HG02840 (cell line): ENCODE measurements around the gene RAP1A.
"Not testable (repeated sequence)": the region's sequence is repeated elsewhere in the genome, so short reads cannot be mapped to it uniquely, and the experiment has no call there.

Experiments used
- ATAC-seq: cut with Tn5 transposase; IDR thresholded peaks from one replicate; pipeline ENCODE4 v1.9.1; 2021; ENCODE audit warnings: mild to moderate bottlenecking, moderate library complexity, moderate number of reproducible peaks; ENCODE audit not compliant: unreplicated experiment, low FRiP score

Gene RAP1A

DNA sequence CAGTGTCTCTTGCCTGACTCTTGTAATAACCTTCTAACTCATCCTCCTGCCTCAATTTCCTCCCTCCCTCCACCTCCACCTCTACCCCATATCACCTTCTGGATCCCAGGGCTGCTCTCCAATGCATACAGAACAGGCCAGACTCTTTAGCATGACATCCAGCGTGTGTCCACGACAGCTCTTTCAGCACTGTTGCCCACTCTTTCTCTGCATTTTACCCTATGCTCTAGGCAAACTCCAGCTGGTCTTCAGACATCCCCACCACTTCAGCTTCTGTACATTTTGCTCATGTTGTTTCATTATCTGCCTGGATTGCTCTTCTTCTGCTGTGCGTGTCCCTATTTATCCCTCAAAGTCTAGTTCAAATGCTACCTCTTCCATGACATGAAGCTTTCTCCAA is 114.8 kb downstream of the RAP1A start:
- ATAC-seq, result no peak

DNA sequence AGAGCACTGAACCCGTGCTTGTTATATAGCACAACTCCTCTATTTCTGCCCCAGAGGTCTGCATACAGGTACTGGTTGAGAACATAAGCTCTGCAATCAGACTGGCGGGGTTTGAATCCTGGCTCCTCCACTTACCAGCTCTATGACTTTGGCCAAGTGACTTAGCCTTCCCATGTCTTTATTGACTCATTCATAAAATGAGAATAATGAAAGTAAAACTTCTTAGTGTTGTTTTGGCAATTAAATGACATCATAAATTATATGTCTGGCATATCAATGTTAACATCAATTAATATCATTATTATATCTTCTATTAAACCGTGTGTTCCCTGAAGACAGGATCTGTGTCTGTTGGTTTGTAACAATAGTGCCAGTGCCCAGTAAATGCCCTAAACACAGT is 115.3 kb downstream of the RAP1A start:
- ATAC-seq, result no peak

DNA sequence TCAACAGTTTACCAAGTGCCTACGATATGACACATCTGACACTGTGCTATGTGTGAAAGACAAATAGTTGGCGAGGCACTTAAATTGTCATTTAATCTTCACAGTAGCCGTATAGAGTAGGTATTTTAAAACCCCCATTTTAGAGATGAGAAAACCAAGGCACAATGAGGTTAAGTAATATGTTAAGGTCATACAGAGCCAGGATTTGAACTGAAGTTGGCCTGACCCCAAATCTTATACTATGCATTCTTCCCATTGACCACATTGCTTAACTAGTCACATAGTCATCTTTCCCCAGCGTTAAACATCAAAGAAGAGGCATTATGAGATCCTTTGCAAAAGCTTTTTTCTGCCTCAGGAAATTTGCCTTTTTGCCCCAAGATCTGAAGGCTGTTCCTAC is 115.7 kb downstream of the RAP1A start:
- no peak for ATAC-seq

DNA sequence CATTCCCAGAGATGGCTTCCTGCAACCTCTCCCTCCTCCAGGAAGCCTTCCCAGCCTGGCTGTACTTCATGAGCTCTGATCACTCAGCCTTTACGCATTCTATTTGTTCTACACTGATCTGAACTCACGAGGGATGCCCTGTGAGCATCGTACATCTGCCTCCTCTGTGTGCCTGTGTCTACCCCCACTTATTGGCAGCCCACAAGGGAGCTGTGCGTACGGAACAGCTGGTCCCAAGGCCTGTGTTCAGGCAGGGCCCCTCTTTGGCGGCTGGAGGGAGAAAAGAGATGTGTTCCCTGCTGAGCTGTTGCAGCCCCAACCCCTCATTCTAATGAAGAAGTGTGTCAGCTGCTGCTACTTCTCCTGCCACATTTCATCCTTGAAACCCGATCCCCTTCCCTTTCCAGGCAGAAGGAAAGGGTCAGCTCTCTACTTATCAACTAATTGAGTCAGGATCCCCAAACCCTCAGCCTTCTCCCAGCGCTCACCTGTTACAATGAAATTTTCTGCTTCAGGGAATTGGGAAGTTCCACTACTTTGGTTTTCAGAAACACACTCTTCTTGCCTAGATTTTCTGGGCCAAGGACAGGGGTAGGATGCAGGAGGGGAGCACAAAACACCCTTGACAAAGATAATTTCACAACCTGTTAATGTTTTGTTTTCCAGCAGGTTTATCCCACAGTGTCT is 116.4 kb downstream of the RAP1A start:
- no peak for ATAC-seq

DNA sequence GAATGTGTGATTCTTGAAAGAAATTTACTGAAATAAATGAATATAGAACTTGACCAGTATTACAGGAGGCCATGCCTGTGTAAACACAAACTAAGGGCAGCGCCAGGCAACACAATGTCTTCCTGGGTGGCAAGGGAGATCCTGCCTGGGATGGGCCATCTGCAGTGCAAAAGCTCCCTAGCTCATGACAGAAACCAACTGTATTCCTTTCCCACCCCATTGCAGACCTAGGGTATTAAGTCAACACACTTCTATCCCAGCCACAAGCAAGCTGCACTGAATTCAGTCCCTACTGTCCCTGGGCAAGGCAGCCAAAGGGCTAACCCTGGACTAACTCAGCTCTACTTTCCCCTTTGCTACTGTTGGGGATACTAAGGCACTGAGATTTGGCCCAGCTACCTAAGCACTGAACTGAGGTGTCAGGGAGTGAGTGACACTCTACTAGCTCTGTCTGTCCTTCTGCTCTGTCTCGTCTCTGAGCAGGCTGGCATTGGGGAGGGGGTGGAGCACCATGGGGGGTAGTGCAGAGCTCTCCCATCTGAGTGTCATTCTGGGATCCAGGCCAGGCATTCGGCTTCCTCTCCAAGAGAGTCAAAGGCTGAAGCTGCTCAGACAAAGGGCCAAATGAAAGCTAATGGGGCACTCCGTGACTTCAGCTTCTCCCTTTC is 117.1 kb downstream of the RAP1A start:
- no peak for ATAC-seq

DNA sequence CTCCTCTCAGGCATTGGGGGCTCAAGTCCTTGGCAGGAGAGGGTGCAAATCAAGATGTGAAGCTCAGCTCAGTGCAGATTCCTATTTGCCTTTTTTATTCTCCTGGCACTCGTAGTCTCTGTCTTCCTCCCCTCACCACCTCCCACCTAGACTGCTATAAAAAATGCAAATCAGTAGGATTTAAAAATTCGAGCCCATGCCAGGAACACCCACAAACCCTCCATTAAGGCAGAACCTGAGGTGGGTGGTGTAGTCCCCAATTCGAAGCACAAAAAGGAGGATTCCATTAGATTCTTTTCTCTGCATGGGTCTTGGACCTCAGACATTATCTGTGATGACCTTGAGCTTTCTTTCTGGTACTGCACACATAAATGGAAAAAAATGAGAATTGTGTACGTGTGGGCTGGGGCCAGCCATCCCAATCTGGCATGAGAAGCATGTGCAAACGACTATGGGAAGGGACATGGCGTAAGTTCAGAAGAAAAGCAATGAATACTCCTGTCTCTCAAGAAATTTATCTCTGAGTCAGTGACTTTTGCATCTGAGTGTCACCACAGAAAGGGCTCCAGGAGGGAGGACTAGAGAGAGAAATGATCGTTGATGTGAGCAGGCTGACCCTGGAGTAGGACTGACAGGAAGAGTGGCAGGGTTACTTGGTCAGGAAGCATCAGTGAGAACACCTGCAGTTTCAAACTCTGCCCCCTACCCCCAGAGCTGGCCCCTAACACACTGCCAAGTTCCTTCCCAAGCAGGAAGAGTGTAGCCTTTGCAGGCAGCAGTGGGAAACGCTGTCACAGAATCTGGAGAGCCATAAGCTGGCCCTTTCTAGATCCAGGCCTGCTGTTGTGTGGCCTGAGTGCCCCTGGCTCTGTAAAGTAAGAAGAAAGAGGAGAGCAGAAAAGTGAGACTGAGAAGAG is 117.9 kb downstream of the RAP1A start:
- no peak for ATAC-seq

DNA sequence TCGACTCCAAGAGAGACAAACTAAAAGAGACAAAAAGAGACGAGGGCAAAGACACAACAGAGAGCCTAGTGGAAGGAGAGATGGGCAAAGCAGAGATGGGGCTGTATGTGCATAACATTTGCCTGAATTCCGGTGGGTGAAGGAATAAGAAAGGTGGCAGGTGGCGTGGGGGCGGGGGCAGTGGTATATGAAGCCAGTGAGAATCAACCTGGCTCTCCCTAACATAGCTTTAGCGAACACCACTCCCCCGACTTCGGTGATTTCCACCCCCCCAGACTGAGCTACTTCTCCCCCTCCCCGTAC is 118.5 kb downstream of the RAP1A start:
- ATAC-seq, result no peak

DNA sequence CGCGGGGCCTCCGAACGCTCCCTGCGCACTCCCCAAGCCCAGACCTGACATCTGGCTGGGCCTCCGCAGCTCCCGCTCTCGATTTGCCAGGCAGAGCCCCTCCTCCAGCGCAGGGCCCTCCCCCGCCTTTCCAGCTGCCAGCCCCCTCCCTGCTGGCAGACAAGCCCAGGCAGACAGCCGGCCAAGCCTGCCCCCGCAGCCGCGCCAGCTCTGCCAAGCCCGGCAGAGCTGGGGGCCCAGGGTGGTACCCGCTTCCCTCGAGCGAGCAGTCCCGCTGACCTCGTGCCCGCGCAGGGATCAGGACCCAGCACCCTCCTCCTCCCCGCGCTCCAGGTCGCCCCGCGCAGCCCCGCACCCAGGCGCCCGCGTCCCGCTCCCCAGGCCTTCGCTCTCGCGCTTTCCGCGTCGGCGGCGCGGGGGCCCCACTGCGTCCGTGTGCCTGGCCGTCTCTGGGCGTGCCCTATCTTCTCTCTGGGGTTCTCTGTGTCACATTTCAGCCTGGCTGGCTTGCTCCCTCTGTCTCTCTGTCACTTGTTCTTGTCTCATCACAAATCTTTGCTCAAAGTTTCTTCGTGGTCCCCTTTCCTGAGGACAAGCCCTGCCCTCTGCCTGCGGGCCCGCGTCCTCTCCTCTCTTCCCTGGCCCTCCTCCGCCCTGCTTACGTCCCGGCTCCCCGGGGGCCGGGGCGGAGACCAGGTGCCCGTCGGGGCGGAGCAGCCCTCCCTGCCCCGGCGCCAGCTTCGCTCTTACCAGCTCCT is 119.0 kb downstream of the RAP1A start:
- ATAC-seq, result peak; percentile 53

DNA sequence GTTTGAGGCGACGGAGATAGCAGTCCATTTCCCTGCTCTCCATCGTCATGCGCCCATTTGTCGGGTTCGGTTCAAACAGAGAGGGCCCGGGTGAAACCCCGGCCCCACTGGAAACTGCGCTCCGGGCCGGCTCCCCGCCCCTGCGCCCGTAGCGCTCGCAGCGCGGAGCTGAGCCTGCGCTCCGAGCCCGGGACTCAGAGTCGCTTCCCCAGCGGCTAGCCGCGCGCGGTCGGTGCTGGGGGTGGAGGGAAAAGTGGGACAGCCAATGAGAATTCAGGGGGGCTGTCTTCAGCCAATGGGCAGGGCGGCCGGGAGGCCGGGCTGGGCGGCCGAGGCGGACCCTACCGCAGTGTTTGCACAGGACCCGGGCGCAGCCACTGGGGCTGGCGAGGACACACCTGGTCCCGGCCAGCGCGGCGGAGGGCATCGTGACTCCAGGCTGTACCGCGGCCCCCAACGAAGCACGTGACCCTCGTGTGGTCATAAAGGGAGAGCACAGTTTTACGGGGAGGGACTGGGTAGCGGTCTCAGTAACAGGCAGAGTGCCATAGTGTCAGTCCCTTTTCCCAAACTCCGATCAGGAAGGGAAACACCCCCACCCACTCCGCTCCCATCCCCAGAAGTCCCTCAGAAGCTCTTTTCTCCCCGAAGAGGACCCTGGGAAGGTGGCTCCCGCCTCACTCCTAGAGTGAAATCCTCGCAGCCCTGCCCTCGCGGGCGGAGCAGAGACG is 119.8 kb downstream of the RAP1A start, which contains the start of gene INKA2:
INKA2 (minus strand) TSS at position 202 of the 731 bp plus-strand sequence; CDS start at position 49, 153 bp downstream.
- ATAC-seq, result peak; percentile 84

DNA sequence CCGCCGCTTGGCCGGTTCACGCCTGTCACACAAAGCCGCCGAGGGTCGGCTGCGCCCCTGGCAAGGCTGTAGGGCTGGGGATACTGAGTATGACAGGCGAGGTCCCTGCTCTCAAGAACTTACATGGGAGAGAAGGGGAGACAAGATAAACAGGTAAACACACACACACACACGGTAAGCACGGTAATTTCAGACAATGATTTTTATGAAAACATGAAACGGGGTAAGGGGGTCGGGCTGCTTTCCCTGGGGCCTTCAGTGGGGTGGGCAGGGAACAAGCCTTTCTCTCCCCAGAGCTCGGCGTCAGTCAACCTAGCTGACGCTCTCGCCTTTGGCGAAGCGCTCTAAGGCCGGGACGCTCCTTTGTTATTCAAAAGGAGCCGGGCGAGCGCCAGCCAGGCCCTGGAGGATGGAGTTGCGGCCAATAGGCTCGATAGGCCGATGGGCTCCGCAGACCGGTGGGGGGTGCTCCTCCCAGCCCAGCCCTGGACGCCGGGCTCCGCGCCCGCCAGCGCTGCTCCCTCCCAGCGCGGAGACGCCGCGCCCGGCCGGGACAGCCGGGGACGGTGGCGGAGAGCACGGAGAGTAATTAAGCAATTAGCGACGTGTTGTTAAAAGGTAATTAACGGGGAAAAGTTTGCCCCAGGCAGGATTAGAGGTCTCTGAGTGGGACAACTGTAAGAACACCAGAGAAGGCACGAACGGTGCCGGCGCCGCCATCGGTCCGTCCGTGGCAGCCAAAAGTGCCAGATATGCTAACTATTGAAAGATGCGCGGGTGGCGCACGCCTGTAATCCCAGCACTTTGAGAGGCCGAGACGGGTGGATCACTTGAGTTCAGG is 120.6 kb downstream of the RAP1A start:
- no peak for ATAC-seq

DNA sequence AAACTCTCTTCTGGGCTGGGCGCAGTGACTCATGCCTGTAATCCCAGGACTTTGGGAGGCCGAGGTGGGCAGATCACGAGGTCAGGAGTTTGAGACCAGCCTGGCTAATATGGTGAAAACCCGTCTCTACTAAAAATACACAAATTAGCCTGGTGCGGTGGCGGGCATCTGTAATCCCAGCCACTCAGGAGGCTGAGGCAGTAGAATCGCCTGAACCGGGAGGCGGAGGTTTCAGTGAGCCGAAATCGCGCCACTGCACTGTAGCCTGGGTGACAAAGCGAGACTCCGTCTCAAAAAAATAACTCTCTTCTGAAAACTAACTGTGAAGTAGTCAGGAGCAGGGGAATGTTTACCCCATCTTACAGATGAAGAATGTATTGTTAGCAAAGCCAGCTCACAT is 122.7 kb downstream of the RAP1A start:
- ATAC-seq, result not testable (repeated sequence)

DNA sequence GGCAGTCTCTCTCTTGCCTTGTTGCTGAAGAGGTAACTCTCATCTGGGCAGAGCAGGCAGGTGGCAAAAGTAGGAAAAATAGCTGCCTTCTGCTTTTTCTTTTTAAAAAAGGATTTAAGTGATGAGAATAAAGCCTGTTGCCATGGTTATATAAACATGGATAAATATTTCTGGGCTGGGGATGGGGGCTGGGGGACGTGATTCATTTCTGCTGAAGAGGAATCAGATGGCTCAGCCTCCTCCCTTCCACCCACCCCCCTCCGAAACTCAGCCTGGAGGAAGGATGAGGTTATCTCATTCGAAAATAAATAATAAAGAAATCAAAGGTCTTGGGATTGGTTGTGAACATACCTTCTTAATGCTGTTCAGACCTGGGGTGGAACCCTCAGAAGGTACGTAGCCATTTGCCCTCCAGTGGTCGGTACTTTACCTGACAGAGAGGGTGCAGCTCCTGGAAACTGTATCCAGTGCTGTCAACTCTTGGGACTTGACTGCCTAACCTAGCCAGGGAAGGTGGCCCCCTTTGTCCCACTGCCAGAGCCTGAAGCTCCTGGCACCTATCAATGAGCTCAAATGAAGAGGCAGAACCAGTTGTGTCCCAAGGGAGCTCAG is 123.5 kb downstream of the RAP1A start:
- ATAC-seq, result no peak

DNA sequence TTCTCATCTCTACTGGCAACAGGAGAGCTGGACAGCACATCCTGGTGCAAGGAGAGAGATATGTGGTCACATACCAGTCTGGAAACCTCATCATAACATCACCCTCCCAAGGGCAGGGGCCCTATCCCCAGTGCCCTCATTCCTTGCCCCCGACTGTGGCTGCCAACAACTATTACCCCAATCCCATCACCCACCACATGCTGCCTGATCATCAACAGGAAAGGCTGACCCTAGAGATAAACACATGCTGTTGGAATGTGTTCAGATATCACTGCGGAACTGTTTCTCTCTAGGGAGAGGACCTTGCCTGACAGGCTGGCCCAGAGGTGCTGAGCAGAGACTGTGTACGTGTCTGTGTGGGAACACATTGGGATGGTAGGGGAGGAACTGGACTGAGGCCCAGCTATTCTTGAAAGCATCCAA is 124.1 kb downstream of the RAP1A start:
- ATAC-seq, result no peak

DNA sequence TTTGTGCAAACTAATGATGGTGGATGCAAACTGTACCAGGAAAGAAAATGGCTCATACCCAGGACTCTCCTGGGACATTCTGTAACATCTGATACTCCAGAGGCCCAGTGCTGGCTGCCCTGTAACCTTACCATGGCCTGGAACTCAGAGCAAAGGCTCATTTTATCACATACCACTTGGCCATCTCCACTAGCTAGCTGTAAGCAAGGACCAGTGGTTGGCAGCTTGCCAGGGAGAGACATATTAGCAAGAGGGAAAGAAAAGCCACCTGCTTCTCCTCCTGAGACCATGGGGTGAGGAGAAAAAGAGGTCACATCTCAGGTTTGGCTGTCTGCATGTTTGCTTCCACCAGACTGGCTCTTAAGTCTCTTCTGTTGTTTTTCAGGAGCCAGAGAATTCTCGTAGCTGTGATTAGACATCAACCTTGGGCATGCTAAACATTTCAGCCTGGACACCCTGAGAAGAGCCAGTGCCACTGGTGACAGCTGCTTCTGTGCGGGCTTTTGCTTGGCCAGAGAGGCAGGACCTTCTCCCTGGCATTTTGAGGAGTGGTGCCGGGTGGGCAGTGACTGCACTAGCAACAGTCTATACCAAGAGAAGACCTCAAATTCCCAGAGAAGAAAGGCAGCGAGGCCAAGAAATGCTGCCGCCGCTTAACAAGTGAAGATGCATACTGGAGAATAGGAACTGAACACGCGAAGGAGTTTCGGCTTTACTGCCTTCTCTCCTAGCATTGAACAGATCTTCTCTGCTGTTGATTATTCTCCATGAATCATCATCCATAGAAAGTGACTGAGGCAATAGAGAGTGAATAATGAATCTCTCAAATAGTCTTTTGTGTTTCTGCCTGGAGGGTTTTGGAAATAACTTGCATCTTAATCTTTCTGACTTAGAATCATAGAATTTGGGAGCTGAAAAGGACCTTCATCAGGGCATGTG is 126.4 kb downstream of the RAP1A start:
- ATAC-seq, result no peak

DNA sequence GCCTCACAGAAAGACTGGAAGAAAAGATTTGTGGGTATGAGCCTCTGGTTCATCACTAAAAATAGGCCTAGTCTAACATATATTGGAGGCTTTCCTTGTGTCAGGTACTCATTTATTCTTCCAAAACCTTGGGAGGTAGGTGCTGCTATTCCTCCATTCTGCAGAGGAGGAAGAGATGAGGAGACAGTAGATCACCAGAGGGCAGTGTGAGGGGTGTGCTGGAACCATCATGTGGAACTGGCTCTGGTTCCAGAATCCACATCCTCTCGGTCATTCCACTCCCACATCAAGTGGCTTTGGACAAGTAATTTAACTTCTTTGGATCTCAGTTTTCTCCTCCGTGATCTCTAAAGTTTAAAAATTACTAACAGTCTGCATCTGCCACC is 127.0 kb downstream of the RAP1A start:
- no peak for ATAC-seq

DNA sequence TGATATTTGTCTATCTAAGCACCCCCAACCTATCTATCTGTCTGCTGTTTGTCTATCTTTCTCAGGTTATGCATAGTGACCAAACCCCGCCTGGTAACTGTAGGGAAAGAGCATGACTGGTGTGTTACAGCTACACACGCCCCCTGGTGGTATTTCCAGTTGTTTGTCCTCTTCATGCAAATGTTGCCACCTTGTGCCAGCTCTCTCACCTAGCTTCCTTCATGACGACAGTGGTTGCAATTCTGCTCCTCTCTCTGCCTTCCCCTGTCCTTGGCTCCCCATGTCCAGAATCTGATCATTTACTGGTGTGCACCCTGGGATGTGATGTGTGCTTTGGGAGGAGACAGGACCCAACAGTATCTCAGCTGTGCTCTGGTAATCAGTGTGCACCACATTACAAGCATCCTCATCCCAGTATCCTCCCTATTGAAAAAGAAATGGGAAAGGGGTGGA is 127.7 kb downstream of the RAP1A start:
- ATAC-seq, result no peak

DNA sequence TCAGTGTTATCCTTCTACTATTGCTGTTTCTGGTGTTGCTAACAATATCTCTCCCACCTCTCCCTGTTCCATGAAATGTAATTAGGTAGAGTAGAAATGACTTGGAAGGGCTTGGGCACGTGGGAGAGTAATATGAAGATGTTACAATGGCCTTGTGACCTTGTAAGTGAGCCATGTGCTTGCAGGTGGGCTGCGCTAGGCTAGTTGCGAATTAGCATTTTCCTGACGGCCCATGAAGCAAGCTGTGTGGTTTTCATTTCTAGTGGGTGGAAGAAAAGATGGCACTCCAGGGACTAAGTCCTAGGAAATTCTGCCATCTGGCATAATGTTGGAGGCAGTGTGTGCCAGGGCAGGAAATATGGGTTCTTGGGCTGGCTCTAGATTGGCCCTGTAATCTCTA is 128.4 kb downstream of the RAP1A start:
- ATAC-seq, result no peak

DNA sequence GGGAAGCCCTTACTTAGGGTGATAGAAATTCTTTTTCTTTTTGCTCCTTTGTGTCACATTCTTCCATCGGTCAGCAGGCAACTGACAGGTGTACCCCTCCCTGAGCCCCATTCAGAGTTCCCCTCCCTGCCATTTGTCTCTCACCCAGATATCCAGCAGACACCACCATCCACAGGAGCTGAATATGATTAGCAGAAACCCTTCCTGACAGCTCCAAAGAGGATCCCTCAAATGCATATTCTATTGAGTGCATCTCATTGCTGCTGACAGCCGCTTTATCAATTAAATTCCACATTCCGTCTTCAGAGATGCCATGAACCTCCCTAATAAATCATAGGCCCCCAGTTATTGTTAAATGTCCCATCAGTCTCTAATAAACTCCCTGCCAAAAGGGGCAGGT is 130.0 kb downstream of the RAP1A start:
- no peak for ATAC-seq
